ENCODE results near the gene THRB. TPM values are rescaled to one million over a fixed set of nuclear protein-coding genes. Genes with fewer than 3 reads are reported as not detected.

The THRB gene
- polyA plus RNA-seq, 12 donors: 0.86 to 12.2 (median 1.4) TPM; not detected in 1

DNA sequence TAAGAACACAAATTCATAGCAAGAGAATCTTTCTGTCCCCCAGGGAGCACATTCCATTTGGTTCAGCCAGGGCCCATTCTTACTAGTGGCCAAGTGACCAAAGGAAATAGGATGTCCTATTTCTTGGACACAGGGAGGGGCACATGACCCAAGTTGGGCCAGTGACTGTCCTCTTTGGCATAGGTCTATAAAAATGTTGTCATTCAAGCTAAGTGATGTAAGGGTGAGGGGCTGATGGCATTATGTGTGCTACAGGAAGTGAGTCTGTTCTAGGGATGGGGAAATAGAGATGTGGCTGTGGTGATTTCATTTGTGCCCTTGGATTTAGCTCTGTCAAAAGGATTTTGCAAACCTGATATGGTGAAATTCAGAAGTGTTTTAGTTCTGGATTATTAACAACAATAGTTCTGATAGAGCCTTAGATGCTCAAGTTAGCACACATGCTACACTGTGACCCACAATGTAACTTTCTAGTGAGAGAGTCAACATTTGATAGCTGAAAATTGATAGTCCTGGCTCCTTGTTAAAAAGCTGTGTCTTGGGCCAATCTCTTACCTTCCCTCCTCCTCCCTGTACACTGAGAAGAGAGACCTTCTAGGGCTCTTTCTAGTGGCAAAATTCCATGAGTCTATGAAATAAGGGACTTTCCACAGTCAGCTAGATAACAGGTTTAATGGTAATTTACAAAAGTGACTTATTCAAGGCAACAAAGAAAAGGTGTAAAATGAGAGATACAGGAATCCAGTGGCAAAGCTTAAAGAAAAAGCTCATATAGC lies 117.2 kb downstream of the THRB start:
- no peak for DNase-seq

DNA sequence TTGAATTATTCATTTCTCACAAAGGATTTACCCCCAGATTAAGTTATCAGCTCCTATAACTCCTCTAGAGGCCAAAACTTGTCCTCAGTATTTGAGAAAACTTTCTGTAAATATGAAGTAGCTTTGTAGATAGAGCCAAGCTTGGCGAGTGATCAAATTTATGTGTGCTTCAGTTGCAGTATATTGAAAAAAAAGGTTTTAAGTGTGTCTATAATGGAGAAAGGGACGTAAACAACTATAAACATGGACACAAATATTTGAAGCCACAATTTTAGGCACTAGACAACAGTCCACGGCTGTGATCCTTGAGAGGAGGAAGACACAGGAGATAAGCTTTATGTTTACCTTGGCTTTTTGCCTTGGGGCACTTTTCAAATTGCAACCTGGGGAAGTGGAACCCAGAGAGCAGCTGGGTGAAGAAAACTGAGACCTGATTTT lies 118.7 kb downstream of the THRB start:
- no peak for DNase-seq

DNA sequence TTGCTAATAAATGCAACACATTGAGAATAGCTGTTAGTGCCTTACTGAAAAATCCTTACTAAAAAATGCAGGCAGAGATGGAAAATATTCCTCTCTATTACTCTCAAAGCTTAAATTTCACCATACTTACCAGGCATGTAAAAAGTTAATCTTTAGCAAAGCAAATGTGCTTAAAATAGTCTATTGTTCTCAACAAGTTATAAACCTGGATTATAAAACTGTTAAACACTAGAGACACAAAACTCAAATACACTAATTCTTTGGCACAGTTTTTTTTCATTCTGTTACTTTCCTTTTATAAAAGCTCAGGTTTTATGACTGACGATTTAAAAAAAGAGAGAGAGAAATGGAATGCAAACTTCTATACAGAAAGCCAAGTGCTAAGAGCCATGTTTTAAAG lies 119.8 kb downstream of the THRB start:
- no peak for DNase-seq

DNA sequence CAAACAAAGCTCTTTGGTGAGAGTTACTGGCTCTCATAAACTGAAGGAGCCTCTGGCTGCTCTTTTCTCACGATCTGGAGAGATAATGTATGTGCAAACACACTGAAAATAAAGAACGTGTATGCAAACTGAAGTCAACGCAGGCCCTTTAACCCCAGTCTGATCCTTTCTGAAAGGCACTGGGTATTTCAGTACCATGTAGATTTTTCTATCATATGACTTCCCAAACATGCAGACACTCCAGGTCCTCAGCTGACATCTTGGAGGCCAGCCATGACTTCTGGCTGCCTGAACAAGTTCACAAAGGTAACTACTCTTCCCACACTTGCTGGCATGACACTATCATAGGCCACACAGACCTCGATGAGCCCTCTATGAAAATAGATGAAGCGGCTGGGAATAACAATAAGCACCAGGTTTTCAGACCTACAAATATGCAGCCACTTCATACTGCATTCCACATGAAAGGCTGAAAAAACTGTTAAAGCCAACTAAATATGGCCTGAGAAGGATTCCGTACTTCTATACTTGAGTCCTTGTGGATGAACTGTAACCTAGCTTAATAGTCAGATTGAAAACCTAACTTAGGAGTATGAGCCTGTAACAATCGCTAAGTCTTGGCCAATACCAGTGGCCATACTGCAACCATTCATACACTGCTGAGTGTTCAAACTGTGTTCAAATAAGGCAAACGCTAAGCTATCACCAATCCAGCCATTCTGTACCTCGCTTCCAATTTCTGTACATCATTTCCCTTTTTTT lies 121.3 kb downstream of the THRB start:
- no peak for DNase-seq

DNA sequence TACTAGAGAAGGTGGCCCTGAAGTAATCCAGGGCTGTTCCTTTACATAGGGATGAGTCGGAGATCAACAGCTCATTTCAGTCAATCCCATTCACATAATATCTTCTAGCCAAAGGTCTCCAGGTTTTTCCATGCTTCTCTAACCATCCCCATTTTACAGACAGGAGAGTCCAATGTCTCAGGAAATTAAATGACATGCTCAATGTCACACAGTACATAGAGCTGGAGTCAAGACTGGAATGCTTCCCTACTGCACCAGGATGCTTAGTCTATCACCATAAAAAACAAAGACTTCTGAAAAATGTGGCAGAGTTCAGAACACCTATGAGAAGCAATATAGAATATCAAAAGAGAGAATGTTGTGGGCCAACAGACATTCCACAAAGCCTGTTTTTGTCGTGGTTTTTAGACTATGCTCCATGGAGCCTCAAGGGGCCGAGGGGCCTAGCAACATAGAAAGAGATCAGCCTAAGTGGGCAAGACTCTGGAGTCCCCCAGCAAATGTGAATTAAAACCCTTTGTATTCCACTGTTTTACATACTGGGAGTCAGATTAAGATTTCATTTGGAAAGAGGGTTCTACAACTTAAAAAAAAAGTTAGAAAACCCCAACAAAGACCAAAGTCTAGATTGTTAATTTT lies 122.0 kb downstream of the THRB start:
- DNase-seq: no peak

DNA sequence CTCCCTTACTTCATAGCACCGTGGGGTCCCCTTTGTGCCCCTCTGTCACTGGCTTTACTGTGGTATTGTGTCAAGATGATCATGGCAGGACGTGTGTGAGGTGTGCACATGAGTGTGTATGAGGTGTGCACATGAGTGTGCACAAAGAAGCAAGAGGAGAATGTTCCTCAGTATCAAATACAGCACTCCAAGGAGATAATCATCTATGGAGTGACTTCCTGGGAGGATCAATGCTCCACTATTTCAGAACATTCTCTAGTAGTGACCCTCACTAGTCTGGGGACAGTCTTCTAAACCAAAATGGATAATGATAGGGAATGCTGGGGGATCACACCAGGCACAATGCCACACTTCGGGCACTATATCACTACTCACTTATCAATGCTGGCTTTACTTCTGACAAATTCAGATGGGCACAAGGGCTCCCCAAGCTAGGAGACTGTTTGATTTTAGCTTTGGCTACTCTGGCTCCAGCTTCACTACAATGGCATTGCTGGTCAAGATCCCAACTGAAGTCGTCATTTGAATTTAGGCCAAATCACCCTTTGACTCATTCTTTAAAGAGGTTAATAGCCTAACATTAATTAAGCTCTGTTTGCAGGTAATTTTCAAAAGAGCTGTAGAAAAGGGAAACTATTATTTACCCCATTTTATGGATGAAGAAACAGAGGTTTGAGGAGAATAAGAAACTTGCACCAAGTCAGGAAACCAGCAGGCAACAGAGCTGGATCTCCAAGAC lies 124.1 kb downstream of the THRB start:
- no peak for DNase-seq

DNA sequence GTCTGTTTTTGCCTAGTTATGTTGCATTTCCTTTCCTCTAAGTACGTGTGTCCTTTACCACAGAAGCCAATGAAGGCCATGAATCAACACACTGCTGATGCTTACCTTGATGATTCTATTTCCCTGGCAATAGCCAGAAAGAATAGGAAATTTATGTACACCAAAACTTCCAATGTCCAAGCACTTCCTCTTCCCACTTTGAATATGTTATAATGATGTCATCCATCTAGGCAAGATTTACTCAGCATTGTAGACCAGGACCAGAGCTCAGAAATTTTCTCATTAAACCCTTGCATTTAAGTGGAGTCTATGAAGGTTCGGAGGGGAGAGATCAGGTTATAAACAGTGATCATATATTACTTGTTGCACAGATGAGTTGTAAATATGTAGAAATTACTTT lies 126.0 kb downstream of the THRB start:
- DNase-seq: no peak

DNA sequence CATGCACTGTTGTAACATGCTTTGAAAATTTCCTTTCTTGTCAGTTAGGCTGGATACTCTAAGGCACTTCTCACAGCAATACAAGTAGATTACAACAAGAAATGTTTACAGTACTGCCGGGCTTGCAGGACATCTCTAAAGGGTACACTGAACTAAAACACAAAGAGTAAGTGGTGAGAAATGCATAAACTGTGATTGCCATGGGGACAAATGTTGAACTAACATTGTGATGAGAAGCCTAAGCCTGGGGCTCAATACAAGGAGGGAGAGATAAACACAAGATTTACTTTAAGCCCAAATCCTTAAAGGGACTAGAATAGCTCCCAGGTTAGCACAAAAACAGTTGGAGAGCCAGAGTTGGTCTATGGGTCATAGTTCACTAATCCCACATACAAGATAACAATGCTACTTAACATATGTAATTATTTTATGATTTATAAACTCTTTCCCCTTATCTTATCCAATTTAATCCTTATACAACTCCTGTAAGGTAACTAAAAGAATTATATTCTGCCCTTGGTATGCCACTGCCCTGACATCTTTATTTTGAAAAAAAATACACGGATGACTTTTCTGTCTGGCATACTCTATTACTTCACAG lies 126.9 kb downstream of the THRB start:
- DNase-seq: no peak

DNA sequence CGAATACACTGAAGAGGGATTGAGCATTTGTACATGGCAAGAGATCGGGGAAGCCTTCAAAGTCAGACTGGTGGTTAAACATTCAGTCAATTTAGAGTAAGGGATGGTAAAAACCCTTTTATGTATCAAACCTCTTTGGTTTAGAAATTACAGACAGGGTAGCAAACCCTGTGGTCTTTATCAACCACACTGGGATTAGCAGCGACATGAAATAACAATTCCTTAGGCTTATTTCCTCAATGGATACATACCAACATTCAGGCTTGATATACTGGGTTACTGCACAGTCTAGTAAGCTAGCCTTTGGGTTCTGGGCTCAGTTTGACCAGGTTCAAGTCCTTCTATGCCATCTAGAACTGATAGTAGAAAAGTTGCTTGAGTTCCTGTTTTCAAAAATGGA lies 127.4 kb downstream of the THRB start:
- DNase-seq: no peak

DNA sequence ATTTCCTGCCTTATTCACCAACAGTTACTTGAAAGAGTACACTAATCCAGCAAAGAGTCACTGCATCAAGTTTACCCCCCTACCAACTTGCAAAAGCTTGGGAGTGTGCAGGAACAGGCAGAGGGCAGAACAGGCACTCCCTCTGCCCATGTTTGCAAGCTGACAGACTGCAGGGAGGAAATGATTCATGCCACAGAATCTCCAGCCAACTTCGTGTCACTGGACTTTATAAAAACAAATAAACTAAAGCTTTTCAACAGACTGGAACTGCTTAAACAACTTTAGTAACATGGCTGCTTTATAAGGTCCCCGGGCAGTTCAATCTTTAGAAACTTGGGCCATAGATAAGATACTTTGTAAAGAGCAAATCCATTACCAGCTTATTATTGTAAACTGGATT lies 129.5 kb downstream of the THRB start:
- no peak for DNase-seq

DNA sequence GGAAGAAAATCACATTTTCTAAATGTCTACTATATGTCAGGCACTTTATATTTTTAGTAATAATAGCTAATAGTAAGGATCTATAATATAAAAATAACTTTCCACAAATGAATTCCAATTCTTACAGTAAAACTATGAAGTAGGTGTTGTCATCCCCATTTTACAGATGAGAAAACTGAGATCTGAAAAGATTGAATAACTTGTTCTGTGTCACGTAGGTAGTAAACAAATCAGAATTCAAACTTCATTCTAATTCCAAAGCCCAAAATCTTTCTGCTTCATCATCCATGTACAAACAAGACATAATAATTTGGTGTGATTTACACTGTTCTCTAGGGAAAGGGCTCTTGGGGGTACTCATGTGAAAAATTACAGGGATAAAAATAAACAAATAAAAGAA lies 130.3 kb downstream of the THRB start:
- DNase-seq: no peak

DNA sequence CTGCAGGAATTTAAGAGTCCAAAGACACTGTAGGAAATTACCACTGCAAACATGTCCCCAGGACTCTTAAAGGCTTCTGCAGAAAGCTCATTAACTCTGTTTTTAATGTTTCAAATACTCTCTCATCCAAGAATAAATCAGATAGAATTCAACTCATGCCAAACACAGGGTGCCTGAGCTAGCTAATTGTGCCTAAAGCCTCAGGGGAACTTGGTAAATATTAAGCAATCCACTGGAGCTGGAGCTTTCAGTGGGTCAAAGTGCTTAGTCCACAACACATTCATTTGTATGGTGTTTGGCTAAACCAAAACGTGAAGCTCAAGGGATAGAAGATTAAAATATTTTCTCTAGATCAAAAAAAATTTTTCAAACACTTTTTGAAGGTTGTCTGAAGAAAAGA lies 131.4 kb downstream of the THRB start:
- no peak for DNase-seq

DNA sequence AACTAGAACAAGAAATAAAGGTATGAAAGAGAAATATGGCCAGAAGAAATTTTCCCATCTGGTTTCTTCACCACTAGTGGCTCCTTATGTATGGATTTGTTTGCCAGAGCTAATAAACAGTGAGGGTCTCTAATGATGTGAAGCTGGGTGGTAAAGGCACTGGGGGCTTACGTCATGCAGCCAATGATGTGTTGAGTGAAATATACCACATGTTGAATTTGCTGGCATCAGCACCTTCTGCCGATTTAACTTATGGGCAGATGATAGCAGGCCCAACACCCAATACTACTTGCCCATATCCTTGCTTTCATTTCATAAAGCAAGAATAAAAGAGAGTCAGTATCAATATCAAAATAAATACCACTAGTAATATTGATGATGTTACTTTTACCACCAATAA lies 133.0 kb downstream of the THRB start:
- no peak for DNase-seq

DNA sequence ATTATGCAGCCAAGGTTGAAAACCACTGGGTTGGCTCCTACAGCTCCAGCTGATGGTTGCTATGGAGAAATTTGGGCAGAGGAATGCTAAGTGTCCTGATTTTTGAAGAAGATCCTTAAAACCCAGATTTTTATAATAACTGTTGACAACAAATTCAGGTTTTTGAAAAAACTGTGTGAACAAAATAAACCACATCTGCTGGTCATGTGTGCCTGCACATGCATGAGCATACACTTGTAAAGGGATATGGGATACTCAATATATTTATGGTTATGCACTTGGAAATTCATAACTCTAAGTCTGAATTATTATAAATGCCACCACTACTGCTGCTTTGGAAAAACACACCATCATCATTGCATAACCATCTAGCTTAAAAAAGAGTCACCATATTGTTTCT lies 133.7 kb downstream of the THRB start:
- no peak for DNase-seq

DNA sequence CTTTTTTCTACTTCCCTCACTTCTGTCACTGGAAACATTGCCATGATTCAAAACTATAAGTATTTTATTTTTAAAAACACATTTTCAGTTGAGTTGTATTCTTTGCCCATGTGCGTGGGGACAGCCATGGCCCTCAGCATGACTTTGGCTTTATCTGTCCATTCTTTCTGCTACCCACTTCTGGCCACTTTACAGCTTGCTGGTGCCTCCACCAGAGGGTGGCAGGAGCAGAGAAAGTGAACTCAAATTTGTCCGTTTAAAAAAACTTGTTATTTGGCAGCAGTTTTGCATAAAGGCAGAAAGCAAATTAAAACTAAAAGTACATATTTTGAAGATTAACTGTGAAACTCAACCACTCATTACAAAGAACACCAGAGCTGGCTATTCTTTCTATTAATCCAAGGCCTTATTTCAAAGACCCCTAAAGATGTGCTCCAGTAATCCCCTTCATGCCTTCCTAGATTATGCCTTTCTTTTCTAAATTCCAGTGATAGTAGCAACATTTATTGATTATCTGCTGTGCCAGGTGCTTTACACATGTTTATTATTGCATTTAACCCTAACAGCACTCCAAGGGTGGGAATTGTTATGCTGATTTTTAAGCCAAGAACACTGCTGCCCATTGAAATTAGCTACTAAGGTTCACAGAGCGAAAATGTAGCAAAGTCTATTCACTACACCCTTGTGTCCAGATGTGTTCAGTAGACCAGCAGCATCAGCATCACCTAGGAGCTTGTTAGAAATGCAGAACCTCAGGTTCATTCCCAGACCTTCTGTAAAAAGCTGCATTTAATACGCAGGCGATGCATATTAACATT lies 134.8 kb downstream of the THRB start:
- DNase-seq: no peak

DNA sequence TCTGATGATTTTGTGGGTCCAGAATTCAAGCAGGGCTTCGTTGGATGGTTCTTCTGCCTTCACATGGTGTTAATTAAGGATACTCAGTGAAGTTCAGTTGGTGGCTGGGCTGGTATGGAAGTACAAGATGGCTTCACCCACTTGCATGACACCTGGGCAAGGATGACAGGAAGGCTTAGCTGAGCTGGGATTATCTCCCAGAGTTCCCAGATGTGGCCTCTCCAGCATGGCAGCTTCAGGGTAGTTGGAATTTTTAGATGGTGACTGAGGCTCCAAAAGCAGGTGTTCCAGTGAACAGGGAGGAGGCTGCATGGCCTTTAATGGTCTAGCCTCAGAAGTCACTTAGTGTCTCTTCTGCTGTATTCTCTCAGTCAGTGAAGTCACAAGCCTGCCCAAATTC lies 135.5 kb downstream of the THRB start:
- DNase-seq: no peak

DNA sequence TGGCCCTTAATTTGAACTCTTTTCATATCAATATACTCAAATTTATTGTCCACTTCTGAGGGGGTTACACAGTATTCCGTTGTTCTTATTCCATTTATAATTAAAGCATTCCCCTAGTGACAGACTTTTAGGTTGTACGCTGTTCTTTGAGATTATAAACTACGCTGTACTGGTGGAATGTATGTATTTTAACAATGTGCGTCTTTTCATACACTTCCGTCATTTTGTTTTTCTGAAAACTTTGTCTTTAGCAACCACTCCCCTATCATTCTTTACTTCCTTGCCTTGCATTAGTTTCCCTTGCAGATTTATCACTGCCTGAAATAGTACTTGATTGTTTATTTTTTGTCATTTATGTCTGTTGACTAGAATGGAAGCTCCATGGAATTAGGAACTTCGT lies 137.0 kb downstream of the THRB start:
- no peak for DNase-seq

DNA sequence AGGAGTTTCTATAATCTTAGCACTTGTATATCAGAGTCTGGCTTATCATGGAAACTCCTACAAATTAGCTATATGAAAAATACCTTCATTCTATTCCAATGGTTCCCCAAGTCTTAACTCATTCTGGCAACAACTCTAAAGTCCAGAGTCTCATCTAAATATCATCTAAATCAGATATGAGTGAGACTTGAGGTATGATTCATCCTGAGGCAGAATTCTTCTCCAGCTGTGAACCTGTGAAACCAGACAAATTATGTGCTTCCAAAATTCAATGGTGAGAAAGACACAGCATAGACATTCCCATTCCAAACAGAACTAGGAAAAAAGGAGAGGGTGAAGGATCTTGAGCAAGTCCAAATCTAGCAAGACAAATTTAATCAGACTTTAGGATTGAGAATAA lies 138.8 kb downstream of the THRB start:
- DNase-seq: no peak

DNA sequence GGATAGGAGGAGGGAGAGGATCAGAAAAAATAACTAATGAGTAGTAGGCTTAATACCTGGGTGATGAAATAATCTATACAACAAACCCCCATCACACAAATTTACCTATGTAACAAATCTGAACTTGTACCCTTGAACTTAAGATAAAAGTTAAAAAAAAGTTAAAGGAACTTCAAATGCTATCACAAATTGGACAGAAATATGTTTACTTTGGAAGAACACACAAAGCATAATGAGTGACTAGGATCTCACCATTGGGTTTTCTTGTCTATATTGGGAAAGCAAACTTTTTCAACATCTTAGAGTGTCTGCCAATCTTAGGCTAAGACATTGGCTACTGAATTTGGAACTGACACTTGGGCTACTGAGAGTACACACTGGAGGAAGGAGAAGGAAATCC lies 140.4 kb downstream of the THRB start:
- DNase-seq: no peak

DNA sequence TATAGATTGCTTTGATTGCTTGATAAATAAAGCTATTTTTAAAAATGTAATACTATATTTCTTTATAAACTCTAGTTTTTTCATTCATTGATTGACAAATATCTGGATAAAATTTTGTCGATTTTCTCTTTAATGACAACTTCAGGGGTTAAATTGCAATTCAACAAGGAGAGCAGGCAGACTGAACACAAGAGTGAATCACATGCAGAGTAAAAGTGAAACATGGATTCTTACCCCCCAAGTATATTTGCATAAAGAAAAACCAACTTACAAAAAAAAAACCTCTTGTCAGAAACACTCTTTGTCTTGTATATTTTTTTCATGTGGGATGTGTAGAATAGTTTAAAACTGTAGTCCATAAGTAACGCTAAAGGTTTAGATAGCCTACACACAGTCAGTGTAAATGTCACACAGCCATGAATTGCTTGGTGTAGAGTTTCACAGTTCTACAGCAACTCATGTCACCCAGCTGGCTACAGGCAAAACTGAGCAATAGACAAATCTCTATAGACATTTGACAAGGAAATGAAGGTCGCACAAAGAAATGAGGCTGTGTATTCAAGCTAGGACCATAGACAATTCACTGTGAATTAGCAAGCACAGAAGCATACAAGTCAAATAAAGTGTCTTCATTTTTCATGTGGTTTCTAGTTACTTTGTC lies 141.6 kb downstream of the THRB start:
- no peak for DNase-seq
